ENCODE results near the gene CNGA4.

CNGA4 gene, protein sequence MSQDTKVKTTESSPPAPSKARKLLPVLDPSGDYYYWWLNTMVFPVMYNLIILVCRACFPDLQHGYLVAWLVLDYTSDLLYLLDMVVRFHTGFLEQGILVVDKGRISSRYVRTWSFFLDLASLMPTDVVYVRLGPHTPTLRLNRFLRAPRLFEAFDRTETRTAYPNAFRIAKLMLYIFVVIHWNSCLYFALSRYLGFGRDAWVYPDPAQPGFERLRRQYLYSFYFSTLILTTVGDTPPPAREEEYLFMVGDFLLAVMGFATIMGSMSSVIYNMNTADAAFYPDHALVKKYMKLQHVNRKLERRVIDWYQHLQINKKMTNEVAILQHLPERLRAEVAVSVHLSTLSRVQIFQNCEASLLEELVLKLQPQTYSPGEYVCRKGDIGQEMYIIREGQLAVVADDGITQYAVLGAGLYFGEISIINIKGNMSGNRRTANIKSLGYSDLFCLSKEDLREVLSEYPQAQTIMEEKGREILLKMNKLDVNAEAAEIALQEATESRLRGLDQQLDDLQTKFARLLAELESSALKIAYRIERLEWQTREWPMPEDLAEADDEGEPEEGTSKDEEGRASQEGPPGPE

DNA sequence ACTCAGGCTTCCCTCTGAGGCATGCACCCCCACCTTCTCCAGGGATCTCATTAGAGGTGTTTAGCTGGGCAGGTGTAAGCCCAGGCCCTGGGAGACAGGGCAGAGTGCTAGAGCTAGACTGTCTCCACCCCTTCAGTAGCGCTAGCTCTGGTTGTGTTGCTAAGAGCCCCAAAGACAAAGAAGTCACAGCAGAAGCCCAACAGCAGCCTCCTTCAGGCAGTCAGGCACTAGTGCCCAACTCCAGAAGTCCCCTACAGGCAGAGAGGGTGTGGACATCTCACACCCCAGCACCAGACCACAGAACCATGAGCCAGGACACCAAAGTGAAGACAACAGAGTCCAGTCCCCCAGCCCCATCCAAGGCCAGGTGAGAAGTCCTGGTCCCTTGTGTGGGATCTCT is at the start of gene CNGA4:
TSS of gene CNGA4 (plus strand) at position 188 of the 400 bp plus-strand sequence. CDS start at position 306, 118 bp downstream.
- H3K9me3 Mint-ChIP-seq, result no peaks in the 10 kb centered on the region
- no peak for DNase-seq
- H3K4me3 Mint-ChIP-seq, result no peak within 1 kb of the TSS
- peaks cover 11% of the 10 kb centered on the region for H3K4me1 Mint-ChIP-seq
- H3K27ac Mint-ChIP-seq, result no peak within 1 kb of the TSS
- peaks cover 8% of the 10 kb centered on the region for H3K27me3 Mint-ChIP-seq
- no peak for ATAC-seq

DNA sequence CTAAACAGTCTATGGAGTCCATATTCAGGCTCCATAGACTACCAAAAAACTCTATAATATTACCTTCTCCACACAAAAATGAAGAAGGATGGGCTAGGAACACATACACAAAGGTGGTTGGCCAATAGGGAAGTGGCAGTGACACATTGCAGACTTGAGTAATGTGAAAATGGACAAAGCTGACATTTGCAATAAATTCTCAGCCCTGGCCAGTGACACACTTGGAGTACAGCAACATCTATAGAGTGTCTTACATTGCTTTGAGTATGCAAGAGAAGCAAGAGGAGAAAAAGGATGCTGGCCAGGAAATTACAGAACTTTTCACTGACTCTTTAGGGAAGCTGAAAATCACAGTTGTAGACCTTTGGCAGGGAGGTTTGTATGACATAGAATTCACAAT is 47.1 kb upstream of the CNGA4 start:
- ATAC-seq, result no peak
- no peak overlapping the region for H3K4me3 Mint-ChIP-seq
- H3K27me3 Mint-ChIP-seq, result no peaks in the 10 kb centered on the region
- DNase-seq, result no peak
- H3K27ac Mint-ChIP-seq, result no peak overlapping the region
- H3K4me1 Mint-ChIP-seq, result peaks cover 10% of the 10 kb centered on the region
- H3K9me3 Mint-ChIP-seq, result no peaks in the 10 kb centered on the region

DNA sequence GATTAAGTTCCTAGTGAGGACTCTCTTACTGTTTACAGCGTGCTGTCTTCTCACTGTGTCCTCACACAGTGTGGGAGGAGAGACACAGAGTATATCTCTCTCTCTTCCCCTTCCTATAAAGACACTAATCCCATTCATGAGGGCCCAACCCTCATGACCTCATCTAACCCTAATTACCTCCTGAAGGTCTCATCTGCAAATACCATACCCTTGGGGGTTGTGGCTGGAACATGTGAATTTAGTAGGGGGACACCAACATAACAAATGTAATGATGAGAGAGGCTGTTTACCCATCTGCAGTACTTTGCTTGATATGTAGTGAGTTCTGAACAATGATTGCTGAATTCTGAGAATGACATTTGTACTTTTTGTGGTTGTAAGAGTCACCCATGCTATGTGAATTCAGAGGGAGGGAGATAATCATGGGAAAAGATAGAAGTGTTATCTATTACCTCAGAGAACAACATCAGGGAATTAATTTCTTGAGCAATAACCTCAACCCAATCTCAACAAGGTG is 44.8 kb upstream of the CNGA4 start:
- ATAC-seq (peak; percentile 59), DNase-seq (no peak)
- Mint-ChIP-seq H3K4me3 (no peak overlapping the region), H3K4me1 (peaks cover 10% of the 10 kb centered on the region), H3K9me3 (no peaks in the 10 kb centered on the region), H3K27me3 (no peaks in the 10 kb centered on the region), H3K27ac (no peak overlapping the region)

DNA sequence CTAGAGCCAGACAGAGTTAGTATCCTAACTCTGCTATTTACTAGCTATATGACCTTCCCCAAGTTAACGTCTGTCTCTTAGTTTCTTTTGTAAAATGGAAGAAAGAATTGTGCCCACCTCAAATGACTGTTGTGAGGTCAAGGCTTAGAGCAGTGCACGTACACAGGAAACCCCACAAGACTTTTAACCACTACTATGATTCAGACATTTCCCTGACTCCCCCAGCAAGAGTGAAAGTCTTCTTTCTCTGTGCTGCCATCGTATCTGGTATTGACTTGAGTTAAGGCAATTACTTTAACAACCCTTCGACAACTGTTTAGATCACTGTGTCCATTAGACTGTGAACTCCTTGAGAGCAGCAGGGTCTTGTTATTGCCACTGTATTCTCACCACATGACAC is 42.5 kb upstream of the CNGA4 start:
- DNase-seq (peak; percentile 19 to 24), ATAC-seq (peak; percentile 87)
- Mint-ChIP-seq H3K4me1 (peaks cover 20% of the 10 kb centered on the region), H3K27ac (no peak overlapping the region), H3K4me3 (peak overlapping the region in 1 of 2 donors; percentile 24), H3K9me3 (no peaks in the 10 kb centered on the region), H3K27me3 (no peaks in the 10 kb centered on the region)

DNA sequence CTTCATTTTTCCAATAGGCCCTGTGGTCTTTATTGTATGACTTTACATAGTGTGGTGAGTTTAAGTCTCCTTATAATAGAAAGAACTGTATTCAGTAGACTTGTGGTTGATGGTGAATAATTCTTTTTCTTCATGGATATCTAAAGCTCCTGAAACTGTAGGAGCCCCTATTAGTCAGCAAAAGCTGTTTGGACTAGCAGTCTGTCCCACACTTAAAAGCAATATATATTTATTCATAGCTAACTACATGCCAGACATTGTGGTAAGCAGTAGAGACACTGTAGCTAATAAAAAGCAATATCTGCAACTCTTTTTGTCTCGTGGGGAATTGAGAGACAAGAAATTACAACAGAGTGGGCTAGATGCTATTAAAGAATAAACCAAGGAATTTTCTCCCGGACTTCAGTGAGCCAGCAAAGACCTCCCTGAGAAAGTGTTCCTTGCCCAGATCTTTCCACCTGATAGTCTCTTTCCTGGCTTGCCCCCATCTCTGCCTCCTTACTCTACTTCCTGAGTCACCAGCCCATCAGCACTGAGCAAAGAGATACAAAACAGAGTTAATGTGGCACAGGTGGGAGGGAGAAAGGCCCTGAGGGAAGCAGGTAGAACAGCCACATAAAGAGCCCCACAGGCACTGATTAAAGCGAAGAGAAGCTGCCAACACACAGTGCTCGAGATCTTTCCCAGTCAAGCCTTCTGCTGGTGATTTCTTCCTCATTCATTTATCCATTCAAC is 41.3 kb upstream of the CNGA4 start:
- H3K4me1 Mint-ChIP-seq, result peaks cover 27% of the 10 kb centered on the region
- no peaks in the 10 kb centered on the region for H3K9me3 Mint-ChIP-seq
- DNase-seq (no peak), ATAC-seq (no peak)
- H3K27me3 Mint-ChIP-seq, result no peaks in the 10 kb centered on the region
- H3K4me3 Mint-ChIP-seq, result no peak overlapping the region
- H3K27ac Mint-ChIP-seq, result peak overlapping the region in 1 of 2 donors; percentile 21

DNA sequence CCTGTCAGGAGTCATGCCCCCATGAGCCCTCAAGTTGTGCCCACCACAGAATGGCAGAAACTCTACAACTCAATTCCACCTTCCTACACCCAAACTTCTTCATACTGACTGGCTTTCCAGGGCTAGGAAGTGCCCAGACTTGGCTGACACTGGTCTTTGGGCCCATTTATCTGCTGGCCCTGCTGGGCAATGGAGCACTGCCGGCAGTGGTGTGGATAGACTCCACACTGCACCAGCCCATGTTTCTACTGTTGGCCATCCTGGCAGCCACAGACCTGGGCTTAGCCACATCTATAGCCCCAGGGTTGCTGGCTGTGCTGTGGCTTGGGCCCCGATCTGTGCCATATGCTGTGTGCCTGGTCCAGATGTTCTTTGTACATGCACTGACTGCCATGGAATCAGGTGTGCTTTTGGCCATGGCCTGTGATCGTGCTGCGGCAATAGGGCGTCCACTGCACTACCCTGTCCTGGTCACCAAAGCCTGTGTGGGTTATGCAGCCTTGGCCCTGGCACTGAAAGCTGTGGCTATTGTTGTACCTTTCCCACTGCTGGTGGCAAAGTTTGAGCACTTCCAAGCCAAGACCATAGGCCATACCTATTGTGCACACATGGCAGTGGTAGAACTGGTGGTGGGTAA is 39.6 kb upstream of the CNGA4 start, which contains the start of gene OR52W1:
TSS of gene OR52W1 (plus strand) at position 51 of the 637 bp plus-strand sequence. CDS start at position 51, 0 bp downstream.
- H3K4me3 Mint-ChIP-seq, result no peak within 1 kb of the TSS
- no peaks in the 10 kb centered on the region for H3K9me3 Mint-ChIP-seq
- no peaks in the 10 kb centered on the region for H3K27me3 Mint-ChIP-seq
- H3K4me1 Mint-ChIP-seq, result peaks cover 41% of the 10 kb centered on the region
- H3K27ac Mint-ChIP-seq, result peak within 1 kb of the TSS; percentile 52 to 56
- ATAC-seq (no peak), DNase-seq (no peak)

DNA sequence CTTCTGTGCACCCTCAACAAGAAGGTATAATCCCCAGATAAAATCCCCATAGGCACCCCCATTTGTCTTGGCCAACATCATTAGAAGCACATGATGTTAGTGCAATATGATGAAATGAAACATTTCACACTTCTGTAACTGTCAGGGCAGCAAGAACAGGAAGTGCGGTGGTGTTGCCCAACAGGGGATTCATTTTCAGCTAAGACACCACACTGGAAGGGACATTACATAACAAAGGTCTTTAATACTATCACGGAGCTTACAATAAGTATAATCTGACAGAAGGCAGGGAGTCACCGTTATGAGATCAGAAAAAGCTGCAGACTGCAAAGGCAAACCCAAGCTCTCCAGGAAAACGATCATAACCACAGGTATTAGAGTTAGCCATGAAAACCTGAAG is 37.9 kb upstream of the CNGA4 start:
- Mint-ChIP-seq H3K4me1 (peaks cover 49% of the 10 kb centered on the region), H3K4me3 (no peak overlapping the region), H3K27me3 (no peaks in the 10 kb centered on the region), H3K9me3 (no peaks in the 10 kb centered on the region), H3K27ac (peak overlapping the region in 1 of 2 donors; percentile 83)
- DNase-seq (peak in 1 of 2 donors; percentile 24), ATAC-seq (peak; percentile 44)

DNA sequence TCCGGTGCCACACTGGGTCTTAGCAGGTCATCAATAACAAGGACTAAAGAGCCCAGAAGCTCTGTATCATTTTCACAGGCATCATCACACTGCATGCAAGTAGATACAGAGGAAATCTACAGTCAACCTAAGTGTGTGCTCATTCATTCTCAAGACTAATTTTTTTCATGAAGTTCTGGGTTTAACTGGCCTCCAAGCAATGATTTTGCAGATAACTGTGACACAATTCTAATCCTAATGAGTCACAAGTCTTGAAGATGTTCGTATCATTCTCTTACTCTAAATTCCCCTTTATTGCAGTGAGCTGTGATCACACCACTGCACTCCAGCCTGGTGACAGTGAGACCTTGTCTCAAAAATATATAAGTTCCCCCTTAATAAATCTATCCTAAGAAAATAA is 37.4 kb upstream of the CNGA4 start:
- Mint-ChIP-seq H3K4me1 (peaks cover 44% of the 10 kb centered on the region), H3K9me3 (no peaks in the 10 kb centered on the region), H3K4me3 (no peak overlapping the region), H3K27me3 (no peaks in the 10 kb centered on the region), H3K27ac (no peak overlapping the region)
- ATAC-seq, result peak; percentile 71
- DNase-seq, result no peak

DNA sequence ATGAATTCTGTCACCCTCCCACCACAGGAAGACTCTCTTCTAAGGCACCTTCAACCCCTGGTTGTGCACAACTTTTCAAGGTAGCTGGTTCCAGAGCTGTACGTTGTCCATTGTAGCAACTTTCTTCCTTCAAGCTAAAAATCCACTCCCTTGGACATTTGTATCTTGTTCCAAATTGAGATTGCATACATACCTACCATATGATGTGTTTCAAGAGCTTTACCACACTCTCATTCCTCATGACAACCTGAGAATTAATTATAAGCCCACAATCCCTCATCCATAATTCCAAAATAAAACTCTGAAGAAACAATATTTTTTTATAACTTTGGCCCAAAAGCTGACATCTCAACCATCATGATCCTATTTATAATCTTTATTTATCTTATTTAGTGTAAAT is 36.8 kb upstream of the CNGA4 start:
- Mint-ChIP-seq H3K27me3 (no peaks in the 10 kb centered on the region), H3K4me1 (peaks cover 41% of the 10 kb centered on the region), H3K4me3 (no peak overlapping the region), H3K9me3 (no peaks in the 10 kb centered on the region), H3K27ac (no peak overlapping the region)
- DNase-seq (no peak), ATAC-seq (no peak)

DNA sequence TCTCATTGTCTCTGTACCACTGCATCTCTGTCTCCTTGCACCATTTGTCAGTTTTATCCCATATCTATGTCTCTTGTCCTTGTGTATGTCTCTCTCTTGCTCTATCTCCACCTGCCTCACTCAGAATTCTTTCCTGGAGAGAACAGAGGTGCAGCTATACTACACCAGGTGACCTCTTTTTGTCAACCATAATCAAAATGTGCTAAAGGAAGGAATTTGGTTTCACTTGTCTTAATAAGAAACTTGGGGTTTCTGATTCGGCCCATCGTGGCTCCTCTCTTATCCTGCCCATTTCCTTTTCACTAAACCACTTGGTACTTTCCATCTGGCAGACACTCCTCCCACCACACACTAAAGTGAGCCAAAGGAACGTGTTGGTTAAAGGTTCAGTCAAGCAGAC is 35.6 kb upstream of the CNGA4 start:
- H3K4me1 Mint-ChIP-seq, result peaks cover 41% of the 10 kb centered on the region
- DNase-seq, result peak in 1 of 2 donors; percentile 22
- peak overlapping the region in 1 of 2 donors; percentile 1 for H3K27ac Mint-ChIP-seq
- H3K4me3 Mint-ChIP-seq, result no peak overlapping the region
- peak; percentile 69 for ATAC-seq
- no peaks in the 10 kb centered on the region for H3K27me3 Mint-ChIP-seq
- H3K9me3 Mint-ChIP-seq, result no peaks in the 10 kb centered on the region

DNA sequence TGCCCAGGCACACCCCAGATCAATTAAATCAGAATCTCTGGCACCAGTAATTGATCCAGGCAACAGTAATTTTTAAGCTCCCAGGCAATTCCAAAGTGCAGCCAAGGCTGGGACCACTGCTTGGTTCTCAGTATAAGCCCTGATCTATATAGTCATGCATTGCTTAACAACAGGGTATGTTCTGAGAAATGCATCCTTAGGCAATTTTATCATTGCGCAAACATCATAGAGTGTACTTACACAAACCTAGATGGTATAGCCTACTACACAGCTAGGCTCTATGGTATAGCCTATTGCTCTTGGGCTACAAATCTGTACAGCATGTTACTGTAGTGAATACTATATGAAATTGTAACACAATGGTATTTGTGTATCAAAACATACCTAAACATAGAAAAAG is 34.2 kb upstream of the CNGA4 start:
- Mint-ChIP-seq H3K9me3 (no peaks in the 10 kb centered on the region), H3K4me1 (peaks cover 41% of the 10 kb centered on the region), H3K4me3 (no peak overlapping the region), H3K27ac (no peak overlapping the region), H3K27me3 (no peaks in the 10 kb centered on the region)
- DNase-seq (no peak), ATAC-seq (no peak)

DNA sequence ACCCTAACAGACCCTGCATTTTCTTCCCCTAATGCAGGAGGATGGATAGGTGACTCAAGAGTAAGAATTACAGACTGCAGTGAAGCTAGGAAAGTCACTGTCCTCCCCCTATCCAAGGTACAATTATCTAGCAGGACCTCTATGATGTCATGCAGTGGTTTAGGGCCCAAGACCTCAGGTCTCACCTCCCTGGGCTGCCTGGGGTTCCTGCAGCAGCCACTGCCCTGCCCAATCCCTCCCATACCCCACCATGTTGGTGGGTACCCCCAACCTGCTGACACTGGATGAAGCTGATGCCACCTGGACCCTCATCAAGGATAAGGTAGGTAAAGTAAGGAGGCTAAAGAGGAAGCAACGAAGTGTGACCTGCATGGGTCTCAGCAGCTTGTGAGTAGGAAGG is 33.5 kb upstream of the CNGA4 start, which contains the start of gene C11orf42:
TSS of gene C11orf42 (plus strand) at position 192 of the 400 bp plus-strand sequence. CDS start at position 251, 59 bp downstream.
- no peak for DNase-seq
- H3K27me3 Mint-ChIP-seq, result no peaks in the 10 kb centered on the region
- no peaks in the 10 kb centered on the region for H3K9me3 Mint-ChIP-seq
- ATAC-seq, result no peak
- no peak within 1 kb of the TSS for H3K4me3 Mint-ChIP-seq
- no peak within 1 kb of the TSS for H3K27ac Mint-ChIP-seq
- peaks cover 41% of the 10 kb centered on the region for H3K4me1 Mint-ChIP-seq

DNA sequence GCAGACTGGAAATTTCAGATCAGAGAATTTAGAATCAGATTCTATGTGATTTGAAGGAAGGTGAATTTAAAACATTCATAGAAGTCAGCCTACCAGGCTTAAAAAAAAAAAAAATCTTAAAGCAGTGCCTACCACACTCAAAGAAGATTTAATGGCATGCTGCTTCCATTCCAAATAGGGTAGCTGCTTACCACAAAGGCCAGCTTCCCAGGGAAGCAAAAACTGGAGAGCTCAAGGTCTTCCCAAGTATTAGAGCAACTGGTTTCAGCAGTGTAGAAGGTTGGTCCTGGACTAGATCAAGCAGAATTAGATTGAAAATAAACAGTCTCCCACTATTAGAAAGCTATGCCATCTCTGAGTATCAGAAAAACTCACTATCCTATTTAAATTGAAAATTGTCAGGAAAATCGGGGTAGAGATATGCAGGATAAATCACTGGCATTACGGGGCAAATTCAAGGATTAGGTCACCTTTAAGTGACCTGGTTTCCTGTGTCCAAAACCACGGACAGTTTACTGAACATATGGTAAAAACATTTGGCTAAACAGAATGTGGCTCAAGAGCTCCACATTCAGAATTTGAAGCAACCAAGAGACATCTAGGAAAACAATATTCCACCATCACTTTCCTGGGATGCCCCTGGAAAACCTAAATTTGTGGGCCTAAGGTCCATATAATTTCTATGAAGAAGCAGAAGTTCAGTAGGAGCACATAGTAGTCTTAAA is 32.3 kb upstream of the CNGA4 start:
- DNase-seq (no peak), ATAC-seq (no peak)
- Mint-ChIP-seq H3K27me3 (no peaks in the 10 kb centered on the region), H3K4me3 (no peak overlapping the region), H3K27ac (no peak overlapping the region), H3K9me3 (no peaks in the 10 kb centered on the region), H3K4me1 (peaks cover 30% of the 10 kb centered on the region)

DNA sequence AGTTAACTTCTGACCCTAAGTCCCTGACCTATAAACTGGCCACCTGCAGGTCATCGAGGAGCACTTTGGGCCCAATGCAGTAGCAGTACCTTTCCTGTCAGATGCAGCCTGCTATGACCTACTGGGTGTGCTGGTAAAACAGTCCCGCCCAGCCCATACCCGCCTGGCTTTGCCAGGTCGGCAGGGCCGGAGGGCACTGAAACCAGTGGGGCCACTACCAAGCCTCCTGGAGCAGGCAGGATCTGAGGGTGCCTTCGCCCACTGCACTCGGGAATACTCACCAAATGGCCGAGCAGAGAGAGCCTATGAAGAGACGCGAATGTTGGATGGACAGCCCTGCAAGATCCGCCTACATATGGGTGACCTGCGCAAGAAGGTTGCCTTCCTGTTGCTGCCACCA is 29.1 kb upstream of the CNGA4 start:
- H3K27me3 Mint-ChIP-seq, result no peaks in the 10 kb centered on the region
- H3K9me3 Mint-ChIP-seq, result no peaks in the 10 kb centered on the region
- H3K4me3 Mint-ChIP-seq, result no peak overlapping the region
- no peak overlapping the region for H3K27ac Mint-ChIP-seq
- DNase-seq, result no peak
- H3K4me1 Mint-ChIP-seq, result peaks cover 6% of the 10 kb centered on the region
- ATAC-seq, result no peak
